ENCODE results near the gene UACA. TPM values are rescaled to one million over a fixed set of nuclear protein-coding genes. Genes with fewer than 3 reads are reported as not detected.

The UACA gene
- total and polyA plus RNA-seq, 2 of the 8 experiments (the other 6 are each of a cell fraction or from before 2014, with no cell fraction given), result 28.6 to 38.9 TPM

DNA sequence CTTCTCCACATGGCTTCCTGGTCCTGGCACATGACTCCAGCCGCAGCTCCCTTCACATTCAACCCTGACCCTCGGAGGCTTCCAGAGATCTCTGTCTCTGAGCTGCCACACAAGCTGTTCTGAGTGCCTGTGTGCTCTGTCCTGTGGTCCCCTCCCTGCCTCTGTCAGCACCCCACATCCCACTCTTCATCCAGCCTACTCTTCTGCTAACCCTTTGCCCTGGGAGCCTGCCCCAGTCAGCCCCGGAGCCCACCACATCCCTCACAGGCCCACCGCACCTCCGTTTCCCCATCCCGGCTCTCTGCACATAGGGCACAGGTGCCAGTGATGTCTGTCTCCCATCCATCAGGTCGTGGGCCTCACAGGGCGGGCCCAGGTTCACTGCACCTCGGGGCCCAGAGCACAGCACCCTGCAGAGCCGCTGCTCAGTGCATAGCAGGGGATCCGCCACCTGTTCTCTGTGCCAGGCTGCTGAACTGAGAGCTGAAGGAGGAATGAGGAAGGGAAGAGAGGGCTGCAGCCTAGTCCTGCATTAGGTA is 133.6 kb downstream of the UACA start:
- Histone ChIP-seq H3K23me2 (ENCODE audit: low read depth, low read length) (no peaks in the 10 kb centered on the region; the same call in 1 of the 2 replicates), H3K4ac (replicated peaks; ENCODE audit: insufficient read length, low read depth, low read length) (no peak overlapping the region), H3K9me3 (ENCODE audit: insufficient read depth in 2 of 2, low read depth in 1 of 2, low read length in 1 of 2) (no peaks in the 10 kb centered on the region), H3K14ac (ENCODE audit: insufficient read length) (no peak overlapping the region), H3K4me3 (ENCODE audit: extremely low read depth in 1 of 4, insufficient read depth in 2 of 4, low read depth in 3 of 4, low read length in 4 of 4) (no peak overlapping the region), H3K4me2 (ENCODE audit: insufficient read depth in 1 of 2, low read depth in 2 of 2, low read length in 2 of 2) (no peak overlapping the region), H2BK5ac (ENCODE audit: low read depth, low read length) (no peak overlapping the region), H4K91ac (replicated peaks; ENCODE audit: insufficient read length, low read length) (no peak overlapping the region), H4K5ac (ENCODE audit: insufficient read length, low read depth, low read length) (no peak overlapping the region), H3K27me3 (replicated peaks in 1 of 4; ENCODE audit: control insufficient read depth in 3 of 4, extremely low read depth in 1 of 4, insufficient read depth in 3 of 4, low read length in 3 of 4) (peaks cover 0 to 2% (median 0%) of the 10 kb centered on the region in 4 experiments; a peak in 2 of 7 replicates), H3K4me1 (replicated peaks in 1 of 4; ENCODE audit: control insufficient read depth in 3 of 4, insufficient read depth in 4 of 4, low read length in 3 of 4) (peaks cover 20 to 38% (median 26%) of the 10 kb centered on the region in 4 experiments), H2BK20ac (ENCODE audit: low read length) (peak overlapping the region; percentile 40; the same call in 1 of the 2 replicates), H2AK5ac (ENCODE audit: low read depth, low read length) (no peak overlapping the region), H2BK15ac (ENCODE audit: low read length) (no peak overlapping the region; the same call in 1 of the 2 replicates), H4K8ac (ENCODE audit: extremely low read depth, insufficient read depth, low read length) (peak overlapping the region; percentile 21; the same call in 1 of the 2 replicates), H2BK120ac (replicated peaks; ENCODE audit: low read depth, low read length) (no peak overlapping the region), H3K36me3 (ENCODE audit: control insufficient read depth in 2 of 4, insufficient read depth in 4 of 4, low read length in 3 of 4) (no peaks in the 10 kb centered on the region), H3K23ac (ENCODE audit: insufficient read length) (no peak overlapping the region), H3K9ac (replicated peaks in 1 of 4; ENCODE audit: extremely low read depth in 1 of 4, low read depth in 3 of 4, low read length in 3 of 4) (no peak overlapping the region), H2AFZ (ENCODE audit: low read length) (no peak overlapping the region), H3K18ac (ENCODE audit: extremely low read depth, low read length) (no peak overlapping the region), H3K79me2 (ENCODE audit: control insufficient read depth in 1 of 2, insufficient read depth in 2 of 2, low read length in 2 of 2) (no peaks in the 10 kb centered on the region), H3K79me1 (ENCODE audit: low read depth, low read length) (no peaks in the 10 kb centered on the region), H3K27ac (ENCODE audit: low read depth, low read length) (no peak overlapping the region), H4K20me1 (replicated peaks in 1 of 2; ENCODE audit: control insufficient read depth in 1 of 2, insufficient read depth in 2 of 2, low read length in 2 of 2) (no peaks in the 10 kb centered on the region), H3K56ac (replicated peaks; ENCODE audit: insufficient read length, low read depth, low read length) (no peak overlapping the region), H2BK12ac (ENCODE audit: low read depth, low read length) (0 out of 2 replicates have a peak overlapping the region, but pooled peaks have one; percentile 7)
- DNase-seq (ENCODE audit: low read depth in 1 of 2, low spot score in 2 of 2) (no peak), FAIRE-seq (no peak)
- WGBS, 2 experiments (ENCODE audit: extremely low coverage in 1 of 2, insufficient coverage in 1 of 2, insufficient read length in 1 of 2, insufficient replicate concordance in 2 of 2, low coverage in 1 of 2, low lambda C conversion rate in 2 of 2, missing lambda C conversion rate in 1 of 2), result 89% methylated on average over 11 of the region's 11 CpGs; no CpG with 5 or more reads in 1 of the 2 experiments
- POLR2A ChIA-PET (ENCODE audit: partially characterized antibody), result no interaction called here
- CTCF ChIA-PET (ENCODE audit: partially characterized antibody), result interaction anchor here (0.9 to 2.3 kb wide), 3 partner anchors 60 to 1151 kb away, joined by 4 to 12 read pairs (median 11); no protein-coding TSS in a partner anchor
- TF ChIP-seq, protein P1, sequence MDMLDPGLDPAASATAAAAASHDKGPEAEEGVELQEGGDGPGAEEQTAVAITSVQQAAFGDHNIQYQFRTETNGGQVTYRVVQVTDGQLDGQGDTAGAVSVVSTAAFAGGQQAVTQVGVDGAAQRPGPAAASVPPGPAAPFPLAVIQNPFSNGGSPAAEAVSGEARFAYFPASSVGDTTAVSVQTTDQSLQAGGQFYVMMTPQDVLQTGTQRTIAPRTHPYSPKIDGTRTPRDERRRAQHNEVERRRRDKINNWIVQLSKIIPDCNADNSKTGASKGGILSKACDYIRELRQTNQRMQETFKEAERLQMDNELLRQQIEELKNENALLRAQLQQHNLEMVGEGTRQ (IDR thresholded peaks at IDR 0.05; ENCODE audit: low read length), result no peak
- TF ChIP-seq CHD1 (IDR thresholded peaks at IDR 0.05; ENCODE audit: low read depth, low read length) (no peak), RAD21 (IDR thresholded peaks at IDR 0.05 in 1 of 2, conservative IDR thresholded peaks at IDR 0.05 in 1 of 2; ENCODE audit: low read depth in 2 of 2, low read length in 2 of 2) (no peak), MAFK (IDR thresholded peaks at IDR 0.05; ENCODE audit: low read depth, low read length) (no peak), BCL11A (IDR thresholded peaks at IDR 0.05; ENCODE audit: low read depth in 2 of 2, low read length in 2 of 2) (no peak), KDM4A (IDR thresholded peaks at IDR 0.05; ENCODE audit: low read depth, low read length, severe bottlenecking) (no peak), KDM1A (IDR thresholded peaks at IDR 0.05; ENCODE audit: borderline replicate concordance, low read length) (no peak), NRF1 (IDR thresholded peaks at IDR 0.05; ENCODE audit: low read depth, low read length) (no peak), CBX5 (IDR thresholded peaks at IDR 0.05; ENCODE audit: low read depth, low read length) (no peak)
- TF ChIP-seq, protein P2, sequence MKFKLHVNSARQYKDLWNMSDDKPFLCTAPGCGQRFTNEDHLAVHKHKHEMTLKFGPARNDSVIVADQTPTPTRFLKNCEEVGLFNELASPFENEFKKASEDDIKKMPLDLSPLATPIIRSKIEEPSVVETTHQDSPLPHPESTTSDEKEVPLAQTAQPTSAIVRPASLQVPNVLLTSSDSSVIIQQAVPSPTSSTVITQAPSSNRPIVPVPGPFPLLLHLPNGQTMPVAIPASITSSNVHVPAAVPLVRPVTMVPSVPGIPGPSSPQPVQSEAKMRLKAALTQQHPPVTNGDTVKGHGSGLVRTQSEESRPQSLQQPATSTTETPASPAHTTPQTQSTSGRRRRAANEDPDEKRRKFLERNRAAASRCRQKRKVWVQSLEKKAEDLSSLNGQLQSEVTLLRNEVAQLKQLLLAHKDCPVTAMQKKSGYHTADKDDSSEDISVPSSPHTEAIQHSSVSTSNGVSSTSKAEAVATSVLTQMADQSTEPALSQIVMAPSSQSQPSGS (IDR thresholded peaks at IDR 0.05; ENCODE audit: low read length), result no peak
